GM23248 (cell line): Measurements from ENCODE around the gene FILIP1.

ENCODE experiments used
- EZH2 ChIP-seq: fragments of 200-600 bp; sonication (generic); IDR thresholded peaks from 2 replicates; pipeline ENCODE4 v1.6.1; 2018; ENCODE audit warnings: antibody characterized with exemption, mild to moderate bottlenecking; ENCODE audit not compliant: insufficient read depth, poor library complexity, severe bottlenecking
- EZH2phosphoT487 ChIP-seq: fragments of 200-600 bp; sonication (generic); IDR thresholded peaks from 2 replicates; pipeline ENCODE4 v1.6.1; 2018; ENCODE audit warnings: antibody characterized with exemption, moderate library complexity, mild to moderate bottlenecking, low read depth; ENCODE audit not compliant: insufficient read depth

DNA sequence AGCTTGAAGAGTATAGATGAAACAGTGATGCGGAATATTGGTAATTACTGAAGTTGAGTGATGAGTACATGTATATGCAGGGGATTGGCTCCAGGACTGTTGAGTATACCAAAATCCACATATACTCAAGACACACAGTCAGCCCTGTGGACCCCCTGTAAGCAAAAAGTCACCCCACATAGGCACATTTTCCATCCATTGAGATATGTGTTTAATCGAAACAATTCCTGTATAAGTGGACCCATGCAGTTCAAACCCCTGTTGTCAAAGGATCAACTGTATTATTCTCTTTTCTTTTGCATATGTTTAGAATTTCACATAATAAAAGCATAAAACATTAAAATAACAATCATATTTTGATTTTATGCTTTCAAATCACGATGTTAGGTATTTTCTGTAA lies 32.1 kb upstream of the FILIP1 start:
- TF ChIP-seq EZH2 (no peak), EZH2phosphoT487 (no peak)
